Kidney tubule cell (primary cell): ENCODE results near the gene CD79B.
A peak's percentile ranks its signal among the peaks of the same experiment; 100 is the strongest.
"Not testable (repeated sequence)": the region's sequence is repeated elsewhere in the genome, so short reads cannot be mapped to it uniquely, and the experiment has no call there.

ENCODE experiments used
- DNase-seq: peaks from one replicate; pipeline ENCODE4 v3.0.0-alpha.2; 2018; ENCODE audit warnings: low spot score

The CD79B gene

GRCh38 chr17:63930951-63931575 is 1.1 kb downstream of the CD79B start:
- no peak for DNase-seq

GRCh38 chr17:63929860-63930766 is 2.0 kb downstream of the CD79B start:
- DNase-seq, result no peak

GRCh38 chr17:63928966-63929695 is 3.0 kb downstream of the CD79B start:
- DNase-seq, result no peak

GRCh38 chr17:63928172-63928666 is 3.9 kb downstream of the CD79B start:
- no peak for DNase-seq

- DNase-seq, result no peak
These were observed 4.5 kb downstream of the CD79B start for GRCh38 chr17:63927464-63928171.

GRCh38 chr17:63926164-63926563 is 6.0 kb downstream of the CD79B start:
- DNase-seq, result no peak

GRCh38 chr17:63925615-63926014 is 6.5 kb downstream of the CD79B start:
- DNase-seq, result no peak

GRCh38 chr17:63922402-63922801 is 9.7 kb downstream of the CD79B start:
- not testable (repeated sequence) for DNase-seq

- DNase-seq, result not testable (repeated sequence)
These were observed 11.4 kb downstream of the CD79B start for GRCh38 chr17:63920779-63921178.

- not testable (repeated sequence) for DNase-seq
These were observed 12.1 kb downstream of the CD79B start for GRCh38 chr17:63920050-63920449.

GRCh38 chr17:63919311-63919723 is 12.8 kb downstream of the CD79B start:
- DNase-seq, result peak; percentile 52

GRCh38 chr17:63918789-63919305 is 13.3 kb downstream of the CD79B start, which contains the start of gene GH1:
TSS of gene GH1 (minus strand) at chr17:63918839. CDS start at chr17:63918776, 63 bp downstream.
- not testable (repeated sequence) for DNase-seq

GRCh38 chr17:63918305-63918704 is 13.8 kb downstream of the CD79B start:
- no peak for DNase-seq

GRCh38 chr17:63917646-63918045 is 14.5 kb downstream of the CD79B start:
- no peak for DNase-seq

GRCh38 chr17:63917206-63917605 is 14.9 kb downstream of the CD79B start:
- not testable (repeated sequence) for DNase-seq

GRCh38 chr17:63916566-63917185 is 15.5 kb downstream of the CD79B start:
- DNase-seq, result no peak

GRCh38 chr17:63915753-63916152 is 16.4 kb downstream of the CD79B start:
- DNase-seq, result not testable (repeated sequence)

GRCh38 chr17:63914471-63914870 is 17.7 kb downstream of the CD79B start:
- DNase-seq, result no peak

- peak; percentile 42 for DNase-seq
These were observed 20.5 kb downstream of the CD79B start for GRCh38 chr17:63911657-63912100.

- no peak for DNase-seq
These were observed 21.0 kb downstream of the CD79B start, which contains the start of gene CSHL1 for GRCh38 chr17:63911041-63911635. TSS of gene CSHL1 (minus strand) at chr17:63911258. CDS start at chr17:63911196, 62 bp downstream.
